LoVo (cell line): ENCODE data around the gene TNFAIP2.
"Not testable (repeated sequence)": the region's sequence is repeated elsewhere in the genome, so short reads cannot be mapped to it uniquely, and the experiment has no call there.

Experiments
- DNase-seq: peaks from one replicate; pipeline ENCODE4 v3.0.0-alpha.2; 2016; ENCODE audit warnings: low spot score

TNFAIP2 gene

DNA sequence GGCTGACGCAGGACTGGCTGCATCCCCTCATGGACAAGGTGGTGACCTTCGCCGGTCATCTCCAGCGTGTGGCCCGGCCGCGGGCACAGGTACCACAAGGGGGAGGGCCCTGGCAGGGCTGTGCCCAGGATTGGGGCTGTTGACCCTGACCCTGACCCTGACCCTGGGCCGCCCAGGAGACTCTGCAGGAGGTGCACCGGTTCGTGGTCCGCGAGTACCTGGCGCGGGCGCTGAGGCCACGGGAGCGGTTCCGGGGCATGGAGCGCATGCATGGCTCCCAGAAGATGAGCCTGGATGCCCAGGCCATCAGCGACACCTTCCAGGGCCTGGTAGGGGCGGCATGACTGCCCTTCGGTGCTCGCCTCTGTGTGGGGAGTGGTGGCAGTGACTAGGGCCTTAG lies 15.8 kb upstream of the TNFAIP2 start:
- no peak for DNase-seq

DNA sequence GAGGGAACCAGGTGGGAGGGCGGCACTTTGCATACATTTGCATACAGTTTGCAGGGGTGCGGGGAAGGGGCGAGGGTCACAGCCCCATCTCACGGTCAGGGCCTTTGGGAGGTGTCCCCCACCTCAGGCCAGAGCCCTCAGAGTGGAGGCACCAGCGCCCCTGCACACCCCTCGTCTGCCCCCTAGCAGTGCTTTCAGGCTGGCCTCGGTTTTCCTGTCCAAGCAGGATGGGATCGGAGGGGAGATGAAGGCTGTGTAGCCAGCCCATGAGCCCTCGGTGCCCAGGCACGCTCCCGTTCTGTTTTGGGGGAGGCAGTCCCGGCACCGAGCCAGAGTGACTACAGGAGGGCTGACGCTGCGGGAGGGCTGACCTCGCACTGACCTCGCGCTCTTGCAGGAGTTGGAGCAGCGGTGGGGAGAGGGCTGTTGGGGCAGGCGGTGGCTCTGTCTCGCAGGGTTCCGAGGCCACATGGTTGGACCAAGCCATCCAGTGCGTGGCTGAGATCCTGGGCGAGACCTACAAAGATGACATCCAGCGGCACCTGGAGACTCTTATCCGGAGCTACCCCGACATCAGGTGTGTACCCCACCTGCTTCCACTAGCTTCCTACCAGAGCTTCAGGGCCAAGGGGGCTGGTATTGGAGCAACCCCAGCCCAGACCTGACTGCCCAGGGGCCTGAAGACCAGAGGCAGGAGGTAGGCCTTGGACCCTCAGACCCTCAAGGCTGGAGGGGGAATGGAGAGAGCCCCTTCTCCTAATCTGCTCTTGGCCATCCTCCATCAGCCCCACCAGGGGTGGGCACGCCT lies 15.1 kb upstream of the TNFAIP2 start:
- DNase-seq = no peak

- no peak for DNase-seq
Measured at GRCh38 chr14:103108749-103109207, 14.5 kb upstream of the TNFAIP2 start.

- DNase-seq = no peak
Measured at GRCh38 chr14:103109535-103110441, 13.5 kb upstream of the TNFAIP2 start.

DNA sequence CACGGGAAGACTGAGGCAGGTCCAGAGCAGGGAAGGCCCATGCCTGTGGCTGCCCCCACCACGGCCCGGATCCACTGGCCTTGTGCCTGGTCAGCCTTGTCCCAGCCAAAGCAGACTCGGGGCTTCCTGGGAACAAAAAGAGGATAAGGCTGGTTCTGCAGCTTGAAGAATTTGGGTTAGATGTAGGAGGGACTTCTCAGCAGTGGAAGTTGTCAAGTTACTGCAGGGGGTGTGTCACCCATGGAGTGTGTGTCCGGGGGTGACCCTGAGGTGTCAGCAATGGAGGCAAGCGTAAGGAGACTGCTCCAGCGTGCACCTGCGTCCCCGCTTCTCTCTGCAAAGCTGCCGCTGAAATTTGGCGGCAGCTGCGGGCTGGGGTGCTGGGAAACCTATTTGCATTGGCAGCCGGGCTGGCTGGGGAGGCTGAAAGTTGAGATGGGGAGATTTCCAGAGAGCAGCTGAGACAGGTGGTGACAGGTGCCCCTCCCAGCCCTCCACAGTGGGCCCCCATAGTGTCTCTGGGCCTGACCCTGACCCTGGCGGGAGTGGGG lies 12.5 kb upstream of the TNFAIP2 start:
- DNase-seq = no peak

DNA sequence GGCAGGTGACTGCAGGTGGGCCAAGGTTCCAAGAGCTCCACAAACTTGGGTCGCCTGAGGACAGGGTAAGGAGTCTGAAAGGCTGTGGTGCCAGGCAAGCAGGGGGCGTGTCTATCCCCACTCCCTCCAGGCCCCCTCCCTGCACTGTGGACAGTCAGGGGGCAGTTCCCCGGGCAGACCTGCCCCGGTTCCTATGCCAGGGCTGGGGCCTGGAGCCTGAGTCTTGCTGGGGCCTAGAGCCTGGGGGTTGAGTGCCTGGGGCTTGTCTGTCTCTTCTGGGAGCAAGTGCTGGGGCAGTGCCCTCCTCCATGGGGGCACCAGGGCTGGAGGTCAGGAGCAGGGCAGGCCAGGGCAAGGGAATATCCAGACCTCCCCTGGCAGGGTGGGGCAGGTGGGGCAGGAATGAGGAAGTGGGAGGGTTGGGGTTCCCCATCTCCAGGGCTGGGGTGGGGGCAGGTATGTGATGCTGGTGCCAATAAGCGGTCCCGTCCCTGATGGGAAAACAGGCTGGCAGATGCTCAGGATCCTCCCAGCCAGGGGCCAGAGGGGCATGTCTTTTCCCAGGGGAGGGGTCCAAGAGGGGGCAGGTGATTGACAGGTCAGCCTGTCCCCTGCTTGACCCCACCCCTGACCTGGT lies 11.9 kb upstream of the TNFAIP2 start:
- no peak for DNase-seq

- no peak for DNase-seq
Measured at GRCh38 chr14:103112400-103113243, 10.6 kb upstream of the TNFAIP2 start.

DNA sequence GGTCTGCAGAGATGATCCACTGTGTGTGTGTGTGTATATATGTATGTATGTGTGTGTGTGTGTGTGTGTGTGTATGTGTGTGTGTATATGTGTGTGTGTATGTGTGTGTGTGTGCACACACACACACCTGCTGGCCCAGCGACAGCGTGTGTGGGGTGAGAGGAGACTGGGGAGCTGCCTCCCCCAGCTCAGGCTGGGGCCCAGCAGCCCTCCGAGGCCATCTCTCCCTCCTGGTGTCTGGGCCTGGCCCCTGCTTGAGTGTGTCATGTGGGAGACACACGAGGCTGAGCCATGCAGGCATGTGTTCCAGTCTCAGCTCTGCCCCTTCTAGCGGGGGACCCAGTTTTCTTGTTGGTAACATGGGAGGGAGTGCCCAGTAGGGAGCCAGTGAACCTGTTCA lies 10.0 kb upstream of the TNFAIP2 start:
- DNase-seq = no peak

- no peak for DNase-seq
Measured at GRCh38 chr14:103113774-103114173, 9.5 kb upstream of the TNFAIP2 start.

- peak; percentile 15 for DNase-seq
Measured at GRCh38 chr14:103115086-103115679, 8.1 kb upstream of the TNFAIP2 start.

- no peak for DNase-seq
Measured at GRCh38 chr14:103115845-103116572, 7.3 kb upstream of the TNFAIP2 start.

DNA sequence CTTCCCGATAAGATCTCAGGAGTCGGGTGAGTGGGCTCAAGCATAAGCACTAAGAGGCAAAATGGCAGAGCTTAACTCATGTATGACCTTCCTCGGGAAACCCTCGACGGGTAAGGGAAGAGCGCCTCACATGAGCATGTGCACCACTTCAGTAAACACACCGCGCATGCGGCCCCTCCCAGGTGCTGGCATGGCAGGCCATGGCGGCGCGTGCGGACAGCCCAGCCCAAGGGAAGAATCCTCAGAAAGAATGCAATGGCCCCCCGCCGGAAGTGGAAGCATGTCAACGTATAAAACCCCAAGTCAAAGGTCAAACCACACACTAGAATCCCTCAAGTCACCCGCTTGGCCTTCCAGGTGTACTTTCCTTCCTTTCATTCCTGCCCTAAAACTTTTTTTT lies 6.6 kb upstream of the TNFAIP2 start:
- DNase-seq = no peak

- not testable (repeated sequence) for DNase-seq
Measured at GRCh38 chr14:103117499-103117898, 5.8 kb upstream of the TNFAIP2 start.

- DNase-seq = no peak
Measured at GRCh38 chr14:103118018-103118662, 5.1 kb upstream of the TNFAIP2 start.

GRCh38 chr14:103118663-103119404 lies 4.4 kb upstream of the TNFAIP2 start:
- DNase-seq = no peak

GRCh38 chr14:103119527-103119926 lies 3.7 kb upstream of the TNFAIP2 start:
- DNase-seq = not testable (repeated sequence)

- DNase-seq = no peak
Measured at GRCh38 chr14:103121121-103121845, 2.0 kb upstream of the TNFAIP2 start.
